Measurements from ENCODE around the gene ACSL6.

ACSL6 gene

GRCh38 chr5:132016721-132017250 lies 5.3 kb upstream of the ACSL6 start:
- DNase-seq = no peak

- DNase-seq = no peak
Measured at GRCh38 chr5:132013711-132014110, 2.3 kb upstream of the ACSL6 start.

- DNase-seq = no peak
Measured at GRCh38 chr5:132013006-132013689, 1.7 kb upstream of the ACSL6 start.

- DNase-seq = peak; percentile 45
Measured at GRCh38 chr5:132012371-132013005, 1.0 kb upstream of the ACSL6 start.

- no peak for DNase-seq
Measured at GRCh38 chr5:132010989-132011621, 353 bp downstream of the ACSL6 start.

DNA sequence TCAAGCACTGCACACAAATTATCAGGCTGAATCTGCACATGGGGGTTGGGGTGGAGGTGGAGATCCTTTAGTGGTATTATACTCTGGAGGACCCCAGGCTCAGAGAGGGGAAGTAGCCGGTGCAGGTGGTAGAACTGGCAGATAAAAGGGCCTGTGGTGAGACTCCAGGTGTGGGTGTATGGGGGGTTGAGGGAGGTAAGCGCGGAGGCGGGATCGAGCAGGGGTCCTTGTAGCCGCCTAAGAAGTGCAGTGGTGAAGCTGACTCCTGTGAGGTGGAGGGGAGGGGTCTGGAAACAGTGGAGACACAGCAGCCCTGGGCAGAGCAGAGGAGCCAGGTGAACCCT lies 841 bp downstream of the ACSL6 start:
- DNase-seq = no peak

DNA sequence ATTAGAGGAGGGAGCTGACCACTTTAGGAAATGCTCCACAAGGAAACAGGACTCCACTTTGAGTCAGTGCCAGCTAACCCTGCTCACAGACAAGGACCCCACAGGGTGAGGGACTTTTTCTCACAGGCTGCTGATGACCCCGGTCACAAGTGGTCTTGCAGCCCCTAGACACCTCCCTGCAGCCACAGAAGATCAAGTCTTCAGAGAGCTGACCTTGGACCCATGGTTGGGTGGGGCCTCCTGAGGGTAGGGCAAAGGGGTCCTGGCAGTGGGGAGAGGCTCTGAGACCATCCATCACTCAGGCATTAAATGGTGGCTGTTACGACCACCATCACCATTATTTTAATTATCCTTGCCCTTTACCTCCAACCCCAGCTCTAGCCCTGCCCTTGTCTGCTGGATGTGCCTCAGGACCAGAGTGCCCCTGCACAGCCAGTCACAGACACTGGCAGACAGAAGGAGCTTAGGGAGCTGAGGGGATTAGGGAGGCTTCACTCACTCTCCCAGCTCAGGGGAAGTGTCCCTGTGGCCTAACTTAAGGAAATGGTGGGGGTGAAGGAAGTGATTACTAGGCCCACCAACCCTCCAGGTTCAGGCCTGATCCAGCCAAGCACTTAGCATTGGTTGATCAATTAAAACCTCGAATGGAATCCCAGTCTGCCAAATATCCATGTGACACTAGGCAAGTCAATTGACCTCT lies 1.6 kb downstream of the ACSL6 start:
- no peak for DNase-seq

- DNase-seq = no peak
Measured at GRCh38 chr5:132008961-132009680, 2.3 kb downstream of the ACSL6 start.

- DNase-seq = no peak
Measured at GRCh38 chr5:132008163-132008473, 3.3 kb downstream of the ACSL6 start.

GRCh38 chr5:132007399-132008162 lies 3.9 kb downstream of the ACSL6 start:
- DNase-seq = peak; percentile 77

- no peak for DNase-seq
Measured at GRCh38 chr5:132006331-132007120, 4.9 kb downstream of the ACSL6 start.

DNA sequence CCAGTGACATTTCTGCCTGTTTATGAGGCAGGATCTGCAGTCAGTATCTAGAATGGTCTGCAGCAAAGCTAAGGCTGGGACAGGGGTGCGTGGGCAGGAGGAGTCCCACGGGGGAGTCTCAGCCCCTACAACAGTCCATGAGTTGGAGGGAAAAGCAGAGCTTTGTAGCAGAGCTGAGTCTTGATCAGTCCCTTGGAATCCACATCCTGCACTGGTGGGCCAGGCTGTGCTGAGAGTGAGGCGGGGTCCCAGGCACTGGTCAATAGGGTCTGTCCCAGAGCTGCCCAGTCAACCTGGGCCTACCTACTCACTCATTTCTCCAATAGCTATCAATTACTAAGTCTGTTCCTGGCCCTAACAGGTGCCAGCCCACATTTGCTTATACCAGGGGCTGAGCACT lies 5.9 kb downstream of the ACSL6 start:
- no peak for DNase-seq

GRCh38 chr5:132003982-132004381 lies 7.5 kb downstream of the ACSL6 start:
- DNase-seq = no peak

GRCh38 chr5:132003170-132003744 lies 8.2 kb downstream of the ACSL6 start:
- DNase-seq = no peak

GRCh38 chr5:132002757-132003156 lies 8.7 kb downstream of the ACSL6 start:
- no peak for DNase-seq

GRCh38 chr5:132001647-132002561 lies 9.6 kb downstream of the ACSL6 start:
- peak; percentile 68 for DNase-seq

DNA sequence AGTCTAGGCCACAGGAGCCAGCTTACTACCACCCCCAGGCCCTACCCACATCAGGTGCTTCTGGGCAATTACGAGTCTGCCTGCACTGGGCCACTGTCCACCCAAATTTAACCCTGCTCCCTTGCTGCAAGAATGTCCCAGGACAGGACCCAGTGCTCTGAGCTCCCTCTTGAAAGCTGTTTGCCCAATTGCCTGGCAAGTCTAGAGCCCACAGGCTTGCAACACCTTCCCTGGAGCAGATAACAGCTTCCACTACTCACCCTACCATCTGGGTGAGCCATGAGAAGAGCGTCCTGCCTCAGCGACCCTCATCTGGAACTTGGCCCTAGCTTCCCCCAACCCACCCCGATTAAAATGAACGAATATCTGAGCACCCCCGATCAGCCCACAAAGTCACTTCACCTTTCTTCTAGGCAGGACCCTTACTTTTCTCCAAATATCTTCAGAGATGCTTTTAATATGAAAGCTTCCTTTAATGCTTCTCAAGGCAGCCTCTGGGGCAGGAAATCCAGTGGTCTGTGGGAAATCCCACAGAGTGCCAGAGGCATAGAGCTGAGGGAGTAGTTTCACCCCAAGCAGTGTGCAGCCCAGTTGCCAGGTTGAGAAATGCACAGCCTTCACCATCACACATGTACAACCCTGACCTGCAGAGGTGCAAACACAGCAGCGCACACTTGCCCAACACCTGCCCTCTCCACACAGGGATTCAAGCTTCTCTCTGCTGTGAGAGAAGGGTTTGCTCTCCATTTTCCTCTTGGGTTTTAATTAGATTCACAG lies 10.6 kb downstream of the ACSL6 start:
- DNase-seq = no peak

DNA sequence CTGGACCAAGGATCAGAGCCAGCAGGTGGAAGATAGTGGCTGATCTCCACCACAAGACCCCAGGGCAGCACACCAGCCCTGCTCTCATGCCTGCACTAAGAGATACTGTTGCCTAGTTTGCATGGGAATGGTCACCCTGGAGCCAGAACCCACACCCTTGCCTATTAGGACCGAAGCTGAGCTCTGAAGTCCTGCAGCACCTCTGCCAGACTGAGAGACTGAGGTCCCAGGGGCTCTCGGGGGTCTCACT lies 11.3 kb downstream of the ACSL6 start:
- DNase-seq = no peak
